ENCODE measurements around the gene ZNF205. TPM values are rescaled to one million over a fixed set of nuclear protein-coding genes. Genes with fewer than 3 reads are reported as not detected.

The ZNF205 gene
- total and polyA plus RNA-seq, 10 of the 15 experiments (the other 5 are each of a cell fraction or from before 2014, with no cell fraction given), result 0.26 to 1.5 (median 0.78) TPM; not detected in 2

GRCh38 chr16:3152991-3153368 lies 40.6 kb downstream of the ZNF205 start:
- Histone ChIP-seq H3K4me2 (ENCODE audit: control insufficient read depth, insufficient read depth) (peak overlapping the region; percentile 89; the same call in 1 of the 2 replicates), H4K20me1 (ENCODE audit: control insufficient read depth, insufficient read depth) (no peaks in the 10 kb centered on the region), H3K79me2 (ENCODE audit: control insufficient read depth, insufficient read depth, low read length) (no peaks in the 10 kb centered on the region), H3K4me3 (no peak overlapping the region), H3K9me3 (replicated peaks; ENCODE audit: control insufficient read depth, insufficient read depth, low read length) (no peaks in the 10 kb centered on the region; the same call in 2 of the 3 replicates), H3K9ac (ENCODE audit: control insufficient read depth, insufficient read depth, low read length) (no peak overlapping the region), H3K36me3 (ENCODE audit: control insufficient read depth in 2 of 2, insufficient read depth in 2 of 2, low read length in 1 of 2) (no peaks in the 10 kb centered on the region), H3K27ac (ENCODE audit: control insufficient read depth, insufficient read depth) (no peak overlapping the region), H3K4me1 (ENCODE audit: control insufficient read depth, insufficient read depth, low read length) (peaks cover 10% of the 10 kb centered on the region), H3K27me3 (replicated peaks in 1 of 2; ENCODE audit: control insufficient read depth in 2 of 2, insufficient read depth in 2 of 2, low read length in 1 of 2) (peaks cover 0 to 2% of the 10 kb centered on the region in 2 experiments; a peak in 1 of 4 replicates), H2AFZ (ENCODE audit: control insufficient read depth, low read depth, low read length) (no peak overlapping the region)
- ATAC-seq (no peak; the same call in 2 of the 3 replicates), FAIRE-seq (peak; percentile 49), DNase-seq (ENCODE audit: low read depth, low spot score) (no peak)
- TF ChIP-seq RCOR1 (conservative IDR thresholded peaks at IDR 0.05; ENCODE audit: low read depth, low read length) (0 out of 2 replicates have a peak, but pooled peaks have one; percentile 11), NFIC (IDR thresholded peaks at IDR 0.05; ENCODE audit: low read depth, low read length) (peak; percentile 19; the same call in 1 of the 2 replicates), GABPA (IDR thresholded peaks at IDR 0.05; ENCODE audit: low read depth) (0 out of 2 replicates have a peak, but pooled peaks have one; percentile 11), IKZF2 (IDR thresholded peaks at IDR 0.05) (peak in 1 of 2 experiments; percentile 8; a peak in 1 of 4 replicates), NR2C1 (IDR thresholded peaks at IDR 0.05) (no peak; the same call in 1 of the 2 replicates), EP300 (IDR thresholded peaks at IDR 0.05; ENCODE audit: borderline replicate concordance in 1 of 2, control insufficient read depth in 1 of 2, low read depth in 2 of 2, low read length in 2 of 2) (0 out of 4 replicates have a peak, but pooled peaks of 1 of the 2 experiments have one; percentile 27), ASH2L (IDR thresholded peaks at IDR 0.05; ENCODE audit: borderline replicate concordance, low read depth) (no peak)
- TF ChIP-seq, protein P1, sequence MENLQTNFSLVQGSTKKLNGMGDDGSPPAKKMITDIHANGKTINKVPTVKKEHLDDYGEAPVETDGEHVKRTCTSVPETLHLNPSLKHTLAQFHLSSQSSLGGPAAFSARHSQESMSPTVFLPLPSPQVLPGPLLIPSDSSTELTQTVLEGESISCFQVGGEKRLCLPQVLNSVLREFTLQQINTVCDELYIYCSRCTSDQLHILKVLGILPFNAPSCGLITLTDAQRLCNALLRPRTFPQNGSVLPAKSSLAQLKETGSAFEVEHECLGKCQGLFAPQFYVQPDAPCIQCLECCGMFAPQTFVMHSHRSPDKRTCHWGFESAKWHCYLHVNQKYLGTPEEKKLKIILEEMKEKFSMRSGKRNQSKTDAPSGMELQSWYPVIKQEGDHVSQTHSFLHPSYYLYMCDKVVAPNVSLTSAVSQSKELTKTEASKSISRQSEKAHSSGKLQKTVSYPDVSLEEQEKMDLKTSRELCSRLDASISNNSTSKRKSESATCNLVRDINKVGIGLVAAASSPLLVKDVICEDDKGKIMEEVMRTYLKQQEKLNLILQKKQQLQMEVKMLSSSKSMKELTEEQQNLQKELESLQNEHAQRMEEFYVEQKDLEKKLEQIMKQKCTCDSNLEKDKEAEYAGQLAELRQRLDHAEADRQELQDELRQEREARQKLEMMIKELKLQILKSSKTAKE (IDR thresholded peaks at IDR 0.05; ENCODE audit: low read depth, poor library complexity, severe bottlenecking), result peak; percentile 71
- in situ Hi-C loops (cut with MboI), result no loop called here
- ChIA-PET CTCF (interaction anchor here (1.2 to 1.3 kb wide), 2 partner anchors 13 to 88 kb away, joined by 3 to 4 read pairs; no protein-coding TSS in a partner anchor), RAD21 (ENCODE audit: unreplicated experiment) (no interaction called here), POLR2A (no interaction called here), SMC1A (ENCODE audit: uncharacterized antibody, unreplicated experiment) (no interaction called here)
- BruUV-seq (replicated peaks), result no TSS peak
- WGBS (ENCODE audit: insufficient coverage, insufficient replicate concordance, low lambda C conversion rate, missing lambda C conversion rate), result 11% methylated on average over 8 of the region's 8 CpGs
- intact Hi-C loops (cut with micrococcal nuclease; ENCODE audit: unreplicated experiment), result loop anchor here (10.0 kb wide), 1 partner anchor 112 kb away; no protein-coding TSS in a partner anchor

All from GM12878 (cell line).